HepG2 (cell line): ENCODE results near the gene LCMT2. TPM values are rescaled to one million over a fixed set of nuclear protein-coding genes. Genes with fewer than 3 reads are reported as not detected.

ENCODE experiments used
- CBX5 ChIP-seq: sonication (generic); formaldehyde crosslinking; IDR thresholded peaks from 2 replicates; pipeline ENCODE4 v1.4.0; 2020; ENCODE audit warnings: missing genetic modification reagents, borderline replicate concordance
- CENPBD1 ChIP-seq: sonication (generic); formaldehyde crosslinking; IDR thresholded peaks from 2 replicates; pipeline ENCODE4 v1.8.0; 2022; ENCODE audit warnings: missing genetic modification reagents, low read depth, mild to moderate bottlenecking, borderline replicate concordance
- DZIP1 ChIP-seq: sonication (generic); formaldehyde crosslinking; IDR thresholded peaks from 2 replicates; pipeline ENCODE4 v1.5.0; 2020; ENCODE audit warnings: mild to moderate bottlenecking, missing genetic modification reagents
- GFI1 ChIP-seq: sonication (generic); formaldehyde crosslinking; IDR thresholded peaks from 2 replicates; pipeline ENCODE4 v1.5.0; 2020; ENCODE audit warnings: missing genetic modification reagents, mild to moderate bottlenecking, borderline replicate concordance
- HOXA9 ChIP-seq: sonication (generic); formaldehyde crosslinking; IDR thresholded peaks from 2 replicates; pipeline ENCODE4 v1.8.1; 2022; ENCODE audit warnings: missing genetic modification reagents, mild to moderate bottlenecking, moderate library complexity, borderline replicate concordance
- KDM3A ChIP-seq: IDR thresholded peaks from 2 replicates; pipeline ENCODE4 v1.6.1; 2018; ENCODE audit warnings: low read depth, missing compliant biosample characterization
- MTA1 ChIP-seq: sonication (generic); formaldehyde crosslinking; IDR thresholded peaks from 2 replicates; pipeline ENCODE4 v1.4.0; 2020; ENCODE audit warnings: missing genetic modification reagents, mild to moderate bottlenecking, borderline replicate concordance
- ONECUT2 ChIP-seq: sonication (generic); formaldehyde crosslinking; IDR thresholded peaks from 2 replicates; pipeline ENCODE4 v1.4.0; 2020; ENCODE audit warnings: missing genetic modification reagents
- PRMT3 ChIP-seq: sonication (generic); formaldehyde crosslinking; IDR thresholded peaks from 2 replicates; pipeline ENCODE4 v1.8.1; 2022; ENCODE audit warnings: low read depth, mild to moderate bottlenecking, moderate library complexity, missing genetic modification reagents, borderline replicate concordance
- SKI ChIP-seq: fragments of 450-650 bp; IDR thresholded peaks from one replicate; pipeline ENCODE4 v1.6.1; 2018; ENCODE audit warnings: mild to moderate bottlenecking; ENCODE audit not compliant: partially characterized antibody
- SMAD1 ChIP-seq: sonication (generic); formaldehyde crosslinking; IDR thresholded peaks from 2 replicates; pipeline ENCODE4 v1.4.0; 2020; ENCODE audit warnings: missing genetic modification reagents, low read depth, mild to moderate bottlenecking, borderline replicate concordance
- STAG1 ChIP-seq: sonication (generic); formaldehyde crosslinking; IDR thresholded peaks from 2 replicates; pipeline ENCODE4 v1.4.0; 2020; ENCODE audit warnings: missing genetic modification reagents
- TP53 ChIP-seq: sonication (generic); formaldehyde crosslinking; conservative IDR thresholded peaks from 2 replicates; pipeline ENCODE4 v1.4.0; 2020; ENCODE audit warnings: missing genetic modification reagents
- TRIM24 ChIP-seq: sonication (generic); formaldehyde crosslinking; IDR thresholded peaks from 2 replicates; pipeline ENCODE4 v1.8.0; 2022; ENCODE audit warnings: mild to moderate bottlenecking, missing genetic modification reagents
- ZHX1 ChIP-seq: sonication (generic); formaldehyde crosslinking; IDR thresholded peaks from 2 replicates; pipeline ENCODE4 v1.8.1; 2022; ENCODE audit warnings: low read depth, mild to moderate bottlenecking, missing genetic modification reagents
- ZKSCAN1 ChIP-seq: fragments of 150-350 bp; IDR thresholded peaks from 2 replicates; pipeline ENCODE4 v1.6.1; 2014; ENCODE audit warnings: low read length
- ZNF510 ChIP-seq: sonication (generic); formaldehyde crosslinking; IDR thresholded peaks from 2 replicates; pipeline ENCODE4 v1.4.0; 2020; ENCODE audit warnings: low read depth, mild to moderate bottlenecking, missing genetic modification reagents
- ZNF547 ChIP-seq: sonication (generic); formaldehyde crosslinking; IDR thresholded peaks from 2 replicates; pipeline ENCODE4 v1.5.1; 2020; ENCODE audit warnings: mild to moderate bottlenecking, missing genetic modification reagents
- ZNF644 ChIP-seq: IDR thresholded peaks from 2 replicates; pipeline ENCODE4 v1.6.1; 2016; ENCODE audit warnings: low read depth
- ZNF713 ChIP-seq: sonication (generic); formaldehyde crosslinking; IDR thresholded peaks from 2 replicates; pipeline ENCODE4 v1.4.0; 2020; ENCODE audit warnings: mild to moderate bottlenecking, missing genetic modification reagents
- ZNF720 ChIP-seq: sonication (generic); formaldehyde crosslinking; IDR thresholded peaks from 2 replicates; pipeline ENCODE4 v1.4.0; 2020; ENCODE audit warnings: missing genetic modification reagents
- ZNF740 ChIP-seq: sonication (generic); formaldehyde crosslinking; IDR thresholded peaks from 2 replicates; pipeline ENCODE4 v1.4.0; 2020; ENCODE audit warnings: missing genetic modification reagents
- ZZZ3 ChIP-seq: sonication (generic); formaldehyde crosslinking; IDR thresholded peaks from 2 replicates; pipeline ENCODE4 v1.4.0; 2020; ENCODE audit warnings: missing genetic modification reagents, mild to moderate bottlenecking, borderline replicate concordance
- polyA plus RNA-seq, 8 experiments: library from polyadenylated mRNA; depleted of rRNA in 3 of 8; stranded (reverse) in 7 of 8; unstranded in 1 of 8; fragments of >200 nt; fragmentation: Illumina TruSeq in 4 of 8; extraction: Trizol in 4 of 8; gene quantifications; 2 replicates each; pipeline versions ENCODE4 v1.2.1 to v1.2.3, GENCODE V29; 2011 to 2016; ENCODE audit warnings: low read depth in 4 of 8, missing spikeins in 1 of 8, mixed read lengths in 1 of 8; ENCODE audit not compliant: insufficient read depth in 1 of 8
- total RNA-seq, 5 experiments: library from RNA; depleted of rRNA; stranded (reverse); fragments of >200 nt; fragmentation: Illumina TruSeq; extraction: Trizol; gene quantifications; 2 replicates each; pipeline ENCODE4 v1.2.3, GENCODE V29; 2016; ENCODE audit warnings: low read depth in 1 of 5

LCMT2 gene
- total and polyA plus RNA-seq, 2 of the 13 experiments (the other 11 are each of a cell fraction or from before 2014, with no cell fraction given) = 6.9 to 9.1 TPM

- no peak for TF ChIP-seq ZNF644
- TF ChIP-seq DZIP1 (CRISPR knock-in tag) = no peak
- TF ChIP-seq ZHX1 = no peak
- 0 out of 2 replicates have a peak, but pooled peaks have one; percentile 43 for TF ChIP-seq SMAD1
- TF ChIP-seq MTA1 (CRISPR knock-in tag) = peak; percentile 31; the same call in 1 of the 2 replicates
- TF ChIP-seq HOXA9 (CRISPR knock-in tag) = no peak
- no peak for TF ChIP-seq ZNF510
- no peak for TF ChIP-seq ONECUT2
- no peak for TF ChIP-seq SKI
- peak; percentile 85; the same call in 1 of the 2 replicates for TF ChIP-seq ZNF547
- no peak; the same call in 1 of the 2 replicates for TF ChIP-seq TP53 (CRISPR knock-in tag)
- TF ChIP-seq KDM3A = peak; percentile 90
- TF ChIP-seq CENPBD1 (CRISPR knock-in tag) = no peak; the same call in 1 of the 2 replicates
- no peak for TF ChIP-seq PRMT3 (CRISPR knock-in tag)
- no peak for TF ChIP-seq TRIM24 (CRISPR knock-in tag)
- no peak; the same call in 1 of the 2 replicates for TF ChIP-seq ZNF740 (CRISPR knock-in tag)
- TF ChIP-seq CBX5 (CRISPR knock-in tag) = 0 out of 2 replicates have a peak, but pooled peaks have one; percentile 21
- no peak for TF ChIP-seq ZKSCAN1
- TF ChIP-seq ZZZ3 (CRISPR knock-in tag) = no peak
- TF ChIP-seq ZNF713 (CRISPR knock-in tag) = 0 out of 2 replicates have a peak, but pooled peaks have one; percentile 45
- no peak for TF ChIP-seq STAG1 (CRISPR knock-in tag)
- 0 out of 2 replicates have a peak, but pooled peaks have one; percentile 44 for TF ChIP-seq ZNF720 (CRISPR knock-in tag)
- no peak; the same call in 1 of the 2 replicates for TF ChIP-seq GFI1
These were observed at the start of gene LCMT2 (continued) for GRCh38 chr15:43329960-43330779.
